Omental fat pad (tissue), 4 donors: ENCODE data around the gene C1QL4. TPM values are rescaled to one million over a fixed set of nuclear protein-coding genes. Genes with fewer than 3 reads are reported as not detected.

Experiments used
- ATAC-seq: fragments of 150-250 bp; one replicate; pipeline ENCODE4 v1.9.1; 2016; ENCODE audit warnings: mild to moderate bottlenecking, moderate library complexity; ENCODE audit not compliant: low FRiP score
- DNase-seq: peaks from one replicate; pipeline ENCODE4 v3.0.0-alpha.2; 2019; ENCODE audit warnings: low spot score
- total RNA-seq, 4 donors: library from RNA; depleted of rRNA; stranded (reverse); fragments of >200 nt; gene quantifications; one replicate each; pipeline ENCODE4 v1.1.0, GENCODE V29; 2016
- TF ChIP-seq, protein P1 (sequence below), 3 donors: fragments of 450-650 bp; IDR thresholded peaks; one replicate each; pipeline ENCODE4 v1.5.1; 2016 to 2017; ENCODE audit warnings: antibody characterized with exemption in 3 of 3, mild to moderate bottlenecking in 3 of 3, moderate library complexity in 2 of 3

C1QL4 gene
- total RNA-seq, 4 donors from 2014 or later: 0.65 to 1.1 TPM; not detected in 2

GRCh38 chr12:49332441-49332861 is 4.5 kb downstream of the C1QL4 start:
- ATAC-seq (no peak), DNase-seq (no peak)
- TF ChIP-seq, protein P1, sequence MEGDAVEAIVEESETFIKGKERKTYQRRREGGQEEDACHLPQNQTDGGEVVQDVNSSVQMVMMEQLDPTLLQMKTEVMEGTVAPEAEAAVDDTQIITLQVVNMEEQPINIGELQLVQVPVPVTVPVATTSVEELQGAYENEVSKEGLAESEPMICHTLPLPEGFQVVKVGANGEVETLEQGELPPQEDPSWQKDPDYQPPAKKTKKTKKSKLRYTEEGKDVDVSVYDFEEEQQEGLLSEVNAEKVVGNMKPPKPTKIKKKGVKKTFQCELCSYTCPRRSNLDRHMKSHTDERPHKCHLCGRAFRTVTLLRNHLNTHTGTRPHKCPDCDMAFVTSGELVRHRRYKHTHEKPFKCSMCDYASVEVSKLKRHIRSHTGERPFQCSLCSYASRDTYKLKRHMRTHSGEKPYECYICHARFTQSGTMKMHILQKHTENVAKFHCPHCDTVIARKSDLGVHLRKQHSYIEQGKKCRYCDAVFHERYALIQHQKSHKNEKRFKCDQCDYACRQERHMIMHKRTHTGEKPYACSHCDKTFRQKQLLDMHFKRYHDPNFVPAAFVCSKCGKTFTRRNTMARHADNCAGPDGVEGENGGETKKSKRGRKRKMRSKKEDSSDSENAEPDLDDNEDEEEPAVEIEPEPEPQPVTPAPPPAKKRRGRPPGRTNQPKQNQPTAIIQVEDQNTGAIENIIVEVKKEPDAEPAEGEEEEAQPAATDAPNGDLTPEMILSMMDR (IDR thresholded peaks at IDR 0.05): no peak

GRCh38 chr12:49331380-49332222 is 5.4 kb downstream of the C1QL4 start:
- TF ChIP-seq, protein P1 (IDR thresholded peaks at IDR 0.05): peak in 1 of 3 donors; percentile 17
- DNase-seq (no peak), ATAC-seq (peak; percentile 80)

GRCh38 chr12:49330631-49331379 is 6.2 kb downstream of the C1QL4 start:
- TF ChIP-seq, protein P1 (IDR thresholded peaks at IDR 0.05): no peak
- DNase-seq: no peak
- no peak for ATAC-seq

DNA sequence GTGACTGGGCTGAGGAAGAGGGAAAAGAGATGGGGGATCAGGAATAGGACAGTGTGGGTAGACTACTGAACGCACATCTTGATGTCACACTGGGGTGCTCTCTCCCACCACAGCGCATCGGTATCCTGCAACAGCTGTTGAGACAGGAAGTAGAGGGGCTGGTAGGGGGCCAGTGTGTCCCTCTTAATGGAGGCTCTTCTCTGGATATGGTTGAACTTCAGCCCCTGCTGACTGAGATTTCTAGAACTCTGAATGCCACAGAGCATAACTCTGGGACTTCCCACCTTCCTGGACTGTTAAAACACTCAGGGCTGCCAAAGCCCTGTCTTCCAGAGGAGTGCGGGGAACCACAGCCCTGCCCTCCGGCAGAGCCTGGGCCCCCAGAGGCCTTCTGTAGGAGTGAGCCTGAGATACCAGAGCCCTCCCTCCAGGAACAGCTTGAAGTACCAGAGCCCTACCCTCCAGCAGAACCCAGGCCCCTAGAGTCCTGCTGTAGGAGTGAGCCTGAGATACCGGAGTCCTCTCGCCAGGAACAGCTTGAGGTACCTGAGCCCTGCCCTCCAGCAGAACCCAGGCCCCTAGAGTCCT is 6.9 kb downstream of the C1QL4 start:
- no peak for ATAC-seq

GRCh38 chr12:49328816-49329215 is 8.2 kb downstream of the C1QL4 start:
- TF ChIP-seq, protein P1 (IDR thresholded peaks at IDR 0.05): no peak
- DNase-seq: no peak
- ATAC-seq: no peak

More for the DNA sequence above, 6.9 kb downstream of the C1QL4 start:
- no peak for DNase-seq
- TF ChIP-seq, protein P1 (IDR thresholded peaks at IDR 0.05): no peak

DNA sequence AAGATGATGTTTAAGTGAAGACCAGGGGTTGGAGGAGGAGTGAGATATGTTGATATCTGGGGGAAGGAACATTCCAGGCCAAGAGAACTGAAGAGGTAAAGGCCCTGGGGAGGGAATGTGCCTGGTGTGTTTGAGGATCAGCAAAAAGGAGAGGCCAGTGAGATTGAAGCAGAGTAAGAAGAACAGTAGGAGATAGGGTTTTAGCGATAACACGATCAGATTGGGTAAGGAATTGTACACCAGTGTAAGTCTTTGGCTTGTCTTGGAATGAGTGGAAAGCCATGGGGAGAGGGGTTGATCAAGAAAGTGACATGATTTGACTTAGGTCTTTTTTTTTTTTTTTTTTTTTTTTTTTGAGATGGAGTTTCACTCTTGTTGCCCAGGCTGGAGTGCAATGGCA is 9.1 kb downstream of the C1QL4 start:
- ATAC-seq (no peak), DNase-seq (no peak)
- TF ChIP-seq, protein P1 (IDR thresholded peaks at IDR 0.05): no peak
